WERI-Rb-1 (cell line): Measurements from ENCODE around the gene USF3.

Experiments
- DNase-seq: peaks from one replicate; pipeline ENCODE4 v3.0.0-alpha.2; 2020
- H3K27ac ChIP-seq: fragments of 250-450 bp; sonication (Bioruptor Pico); 2 replicates; pipeline ENCODE4 v1.5.1; 2020; ENCODE audit warnings: mild to moderate bottlenecking, moderate library complexity
- H3K27me3 ChIP-seq: fragments of 250-450 bp; sonication (Bioruptor Pico); 2 replicates; pipeline ENCODE4 v1.5.1; 2021; ENCODE audit warnings: mild to moderate bottlenecking, low read depth, moderate library complexity; ENCODE audit not compliant: insufficient read depth, severe bottlenecking
- H3K36me3 ChIP-seq: fragments of 250-450 bp; sonication (Bioruptor Pico); 2 replicates; pipeline ENCODE4 v1.5.1; 2020; ENCODE audit warnings: mild to moderate bottlenecking, moderate library complexity
- H3K4me3 ChIP-seq: 2 replicates; pipeline ENCODE4 v1.5.1; 2011; ENCODE audit warnings: low read depth, mild to moderate bottlenecking, control low read depth, low read length
- H3K9me3 ChIP-seq: fragments of 250-450 bp; sonication (Bioruptor Pico); 2 replicates; pipeline ENCODE4 v1.5.1; 2021; ENCODE audit warnings: mild to moderate bottlenecking, moderate library complexity; ENCODE audit not compliant: severe bottlenecking
- CTCF ChIP-seq: IDR thresholded peaks from 2 replicates; pipeline ENCODE4 v1.5.1; 2011; ENCODE audit warnings: low read depth, mild to moderate bottlenecking, control low read depth, inconsistent platforms, low read length

The USF3 gene

GRCh38 chr3:113707835-113708234, 11.4 kb upstream of the USF3 start:
- Histone ChIP-seq H3K27me3 (no peaks in the 10 kb centered on the region), H3K9me3 (no peaks in the 10 kb centered on the region), H3K4me3 (no peak overlapping the region), H3K36me3 (no peaks in the 10 kb centered on the region), H3K27ac (no peak overlapping the region)
- no peak for DNase-seq
- no peak for TF ChIP-seq CTCF

GRCh38 chr3:113698956-113699355, 2.5 kb upstream of the USF3 start:
- Histone ChIP-seq H3K4me3 (no peak overlapping the region), H3K36me3 (no peaks in the 10 kb centered on the region; the same call in 1 of the 2 replicates)

GRCh38 chr3:113698213-113698742, 1.8 kb upstream of the USF3 start:
- H3K27ac ChIP-seq: no peak overlapping the region
- no peaks in the 10 kb centered on the region for H3K27me3 ChIP-seq
- no peak for TF ChIP-seq CTCF
- no peaks in the 10 kb centered on the region for H3K9me3 ChIP-seq
- H3K4me3 ChIP-seq: no peak overlapping the region
- DNase-seq: no peak
- no peaks in the 10 kb centered on the region; the same call in 1 of the 2 replicates for H3K36me3 ChIP-seq

More at GRCh38 chr3:113698956-113699355, 2.5 kb upstream of the USF3 start:
- no peak for DNase-seq
- Histone ChIP-seq H3K27ac (no peak overlapping the region), H3K27me3 (no peaks in the 10 kb centered on the region), H3K9me3 (no peaks in the 10 kb centered on the region)
- TF ChIP-seq CTCF: no peak

GRCh38 chr3:113697500-113698090, 1.2 kb upstream of the USF3 start:
- DNase-seq: no peak
- peak overlapping the region; percentile 78 for H3K27ac ChIP-seq

GRCh38 chr3:113696658-113697499, 437 bp upstream of the USF3 start:
- no peak for TF ChIP-seq CTCF
- peak overlapping the region; percentile 78 for H3K27ac ChIP-seq
- DNase-seq: peak; percentile 99
- no peaks in the 10 kb centered on the region; the same call in 1 of the 2 replicates for H3K36me3 ChIP-seq
- peak overlapping the region; percentile 96 for H3K4me3 ChIP-seq
- H3K27me3 ChIP-seq: no peaks in the 10 kb centered on the region
- no peaks in the 10 kb centered on the region for H3K9me3 ChIP-seq

More at GRCh38 chr3:113697500-113698090, 1.2 kb upstream of the USF3 start:
- no peaks in the 10 kb centered on the region for H3K27me3 ChIP-seq
- no peak for TF ChIP-seq CTCF
- no peaks in the 10 kb centered on the region for H3K9me3 ChIP-seq
- H3K36me3 ChIP-seq: no peaks in the 10 kb centered on the region; the same call in 1 of the 2 replicates
- H3K4me3 ChIP-seq: peak overlapping the region; percentile 96
